SJCRH30 (cell line): ENCODE data around the gene SSH2. TPM values are rescaled to one million over a fixed set of nuclear protein-coding genes. Genes with fewer than 3 reads are reported as not detected.

Source experiments
- DNase-seq, 2 experiments: peaks; one replicate each; pipeline ENCODE4 v3.0.0-alpha.2; 2015 to 2020
- H3K27ac ChIP-seq: fragments of 250-450 bp; sonication (Bioruptor Pico); 2 replicates; pipeline ENCODE4 v1.5.1; 2020; ENCODE audit warnings: mild to moderate bottlenecking, moderate library complexity
- H3K27me3 ChIP-seq: fragments of 250-450 bp; sonication (Bioruptor Pico); 2 replicates; pipeline ENCODE4 v1.5.1; 2020; ENCODE audit warnings: mild to moderate bottlenecking, moderate library complexity
- H3K36me3 ChIP-seq: fragments of 250-450 bp; sonication (Bioruptor Pico); 2 replicates; pipeline ENCODE4 v1.5.1; 2020; ENCODE audit warnings: mild to moderate bottlenecking, moderate library complexity
- H3K4me1 ChIP-seq: fragments of 250-450 bp; sonication (Bioruptor Pico); 2 replicates; pipeline ENCODE4 v1.5.1; 2020; ENCODE audit warnings: mild to moderate bottlenecking, moderate library complexity
- H3K4me3 ChIP-seq: fragments of 250-450 bp; sonication (Bioruptor Pico); 2 replicates; pipeline ENCODE4 v1.5.1; 2020; ENCODE audit warnings: mild to moderate bottlenecking, moderate library complexity
- H3K9me3 ChIP-seq: fragments of 250-450 bp; sonication (Bioruptor Pico); replicated peaks from 2 replicates; pipeline ENCODE4 v1.5.1; 2020; ENCODE audit warnings: mild to moderate bottlenecking, moderate library complexity
- total RNA-seq: library from RNA; depleted of rRNA; stranded (reverse); fragments of >200 nt; shearing (Covaris generic); gene quantifications from 2 replicates; pipeline ENCODE4 v1.2.3, GENCODE V29; 2014

Gene SSH2
- total RNA-seq, 1 experiment from 2014 or later, result 34.8 TPM

DNA sequence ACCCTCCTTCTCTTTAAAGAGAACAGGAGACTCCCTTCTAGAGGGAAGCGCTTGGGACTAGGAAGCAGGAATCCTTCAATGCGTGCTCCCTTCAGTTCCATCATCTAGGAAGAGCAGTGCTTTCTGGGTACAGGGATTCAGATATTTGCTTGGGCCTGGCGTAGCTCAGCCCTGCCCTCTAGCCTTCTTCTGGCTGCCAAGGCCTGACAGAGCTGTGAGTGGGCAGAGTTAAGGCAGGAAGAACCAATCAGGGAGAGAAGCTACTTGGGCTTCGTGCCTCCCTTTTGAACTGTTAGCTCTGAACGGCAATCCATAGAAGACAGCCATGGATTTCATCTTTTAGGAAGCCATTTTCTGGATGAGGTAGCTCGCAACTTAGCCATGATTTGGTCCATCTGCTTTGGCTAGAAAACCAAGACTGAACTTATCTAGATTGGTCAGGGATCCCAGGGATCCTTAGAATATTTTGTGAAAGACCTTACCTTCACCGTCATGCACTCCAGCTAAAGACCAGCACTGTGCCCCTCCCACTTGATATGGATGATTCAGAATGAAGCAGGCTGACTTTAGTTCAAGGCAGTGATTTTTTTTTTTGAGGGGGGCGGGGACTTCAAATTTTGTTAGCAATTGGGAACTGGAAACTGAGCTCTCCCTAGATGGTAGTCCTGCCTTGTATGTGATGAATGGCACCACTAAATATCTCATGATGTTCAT lies 304.8 kb downstream of the SSH2 start:
- Histone ChIP-seq H3K4me1 (peaks cover 21% of the 10 kb centered on the region), H3K27me3 (no peaks in the 10 kb centered on the region), H3K9me3 (no peaks in the 10 kb centered on the region), H3K27ac (no peak overlapping the region), H3K36me3 (no peaks in the 10 kb centered on the region), H3K4me3 (no peak overlapping the region)
- no peak for DNase-seq

DNA sequence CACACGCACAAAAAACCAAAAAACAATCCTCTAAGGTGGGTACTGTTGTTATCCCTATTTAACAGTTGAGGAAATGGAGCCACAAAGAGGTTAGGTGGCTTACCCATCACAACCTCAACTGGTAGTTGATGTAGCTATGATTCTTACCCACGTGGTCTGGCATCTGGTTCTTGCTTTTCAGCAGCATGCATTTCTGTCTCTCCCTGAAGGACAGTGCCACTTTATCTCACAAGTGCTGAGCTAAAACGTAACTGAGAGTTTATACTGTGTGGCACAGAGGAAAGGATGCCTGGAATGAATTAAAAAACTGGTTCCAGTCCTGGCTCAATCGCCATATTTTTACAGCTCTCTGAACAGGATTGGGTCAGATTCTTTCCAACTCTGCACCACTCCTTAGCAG lies 305.4 kb downstream of the SSH2 start:
- Histone ChIP-seq H3K36me3 (no peaks in the 10 kb centered on the region), H3K27me3 (no peaks in the 10 kb centered on the region), H3K27ac (no peak overlapping the region), H3K4me1 (peaks cover 27% of the 10 kb centered on the region), H3K4me3 (no peak overlapping the region), H3K9me3 (no peaks in the 10 kb centered on the region)
- no peak for DNase-seq

DNA sequence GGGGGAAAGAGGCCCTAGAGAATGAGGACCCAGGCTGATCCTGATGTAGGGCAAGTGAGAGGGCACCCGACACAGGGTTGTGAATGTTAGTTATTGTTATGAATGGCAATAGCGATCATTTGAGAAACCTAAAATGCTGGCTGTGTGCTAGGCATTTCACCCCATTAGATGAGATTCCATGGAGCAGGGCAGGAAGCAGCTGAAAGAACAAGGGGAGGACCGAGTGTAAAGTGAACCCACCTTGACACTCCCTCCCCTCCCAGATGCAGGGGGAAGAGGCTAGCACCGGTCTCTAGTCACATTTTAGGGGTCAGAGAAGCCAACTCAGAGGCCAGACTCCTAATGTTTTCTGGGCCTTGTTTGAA lies 306.8 kb downstream of the SSH2 start:
- peaks cover 29% of the 10 kb centered on the region for H3K4me1 ChIP-seq
- H3K4me3 ChIP-seq, result peak overlapping the region; percentile 84
- peak overlapping the region; percentile 76 for H3K27ac ChIP-seq
- no peaks in the 10 kb centered on the region for H3K36me3 ChIP-seq
- no peak for DNase-seq
- H3K27me3 ChIP-seq, result no peaks in the 10 kb centered on the region
- H3K9me3 ChIP-seq, result no peaks in the 10 kb centered on the region

DNA sequence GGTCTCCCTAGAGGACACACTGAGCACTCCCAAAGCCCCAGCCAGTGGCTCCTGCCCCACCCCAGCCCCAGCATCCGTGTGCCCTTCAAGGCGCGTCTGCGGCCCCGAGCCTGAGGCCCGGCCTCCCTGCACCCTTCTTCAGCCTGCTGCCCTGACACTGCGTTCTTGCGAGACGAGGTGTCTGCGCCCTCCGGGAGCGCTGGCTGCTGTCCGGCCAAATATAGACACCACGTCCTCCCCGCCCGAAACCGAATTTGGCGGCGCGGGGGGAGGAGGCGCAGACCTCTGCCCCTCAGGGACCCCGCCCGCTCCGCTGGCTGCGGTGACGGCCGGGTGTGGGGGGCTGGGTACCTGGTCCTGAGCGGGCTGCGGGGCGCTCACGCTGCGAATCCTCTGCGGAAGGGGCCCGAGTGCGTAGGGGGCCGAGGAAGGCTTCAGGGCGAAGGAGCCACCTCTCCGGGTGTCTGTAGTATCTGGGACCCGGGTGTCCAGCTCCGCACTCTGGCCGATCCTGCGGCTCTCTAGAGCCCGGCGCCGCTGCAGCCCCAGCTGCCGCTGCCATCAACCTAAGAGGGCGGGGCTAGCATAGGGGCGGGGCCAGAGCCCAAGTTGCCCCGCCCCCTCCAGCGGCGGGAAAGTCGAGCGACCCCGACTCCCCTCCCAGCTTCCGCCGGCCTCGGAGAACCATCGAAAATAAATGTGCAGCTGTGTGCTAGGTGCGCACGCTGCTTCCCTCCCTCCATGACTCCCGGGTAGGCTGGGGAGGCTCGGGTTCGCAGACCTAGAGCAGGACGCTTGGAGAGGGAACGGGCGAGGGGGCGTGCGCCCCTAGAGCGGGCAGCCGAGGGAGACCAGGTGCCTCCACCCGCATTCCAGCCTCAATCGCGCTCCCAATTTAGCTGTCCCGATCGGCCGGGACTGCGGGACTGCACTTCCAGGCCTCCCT lies 307.4 kb downstream of the SSH2 start, which contains the start of gene CORO6:
Gene CORO6 (minus strand): TSS at position 576 of the 946 bp plus-strand sequence. CDS start 1,491 bp downstream, outside the sequence.
- Histone ChIP-seq H3K36me3 (no peaks in the 10 kb centered on the region; the same call in 1 of the 2 replicates), H3K4me1 (peaks cover 29% of the 10 kb centered on the region), H3K4me3 (peak within 1 kb of the TSS; percentile 84), H3K27me3 (no peaks in the 10 kb centered on the region), H3K9me3 (no peaks in the 10 kb centered on the region), H3K27ac (peak within 1 kb of the TSS; percentile 76)
- peak; percentile 83 to 93 for DNase-seq

DNA sequence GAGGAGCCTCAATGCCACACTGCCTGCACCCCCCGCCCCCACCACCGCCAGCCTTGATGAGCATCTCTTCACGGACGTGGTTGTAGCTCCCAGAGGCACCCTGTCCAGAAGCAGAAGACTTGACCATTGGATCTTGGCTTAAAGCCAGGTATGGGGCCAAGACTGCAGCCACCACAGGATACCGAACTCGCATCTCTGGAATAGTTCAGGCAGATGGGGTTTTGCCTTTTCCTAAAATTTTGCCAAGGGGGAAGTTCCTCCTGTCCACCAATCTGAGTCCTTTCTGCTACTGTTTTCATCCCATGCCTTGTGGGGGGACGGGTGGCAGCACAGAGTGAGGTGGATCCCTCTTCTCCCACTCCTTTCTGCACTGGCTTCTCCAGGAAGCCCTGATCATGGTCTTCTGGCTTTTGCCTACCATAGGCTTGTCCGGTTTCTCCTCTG lies 308.3 kb downstream of the SSH2 start:
- Histone ChIP-seq H3K27ac (peak overlapping the region; percentile 76; the same call in 1 of the 2 replicates), H3K36me3 (peaks cover under 1% of the 10 kb centered on the region), H3K27me3 (no peaks in the 10 kb centered on the region), H3K4me3 (peak overlapping the region; percentile 84), H3K4me1 (peaks cover 29% of the 10 kb centered on the region), H3K9me3 (no peaks in the 10 kb centered on the region)
- peak; percentile 49 to 56 for DNase-seq

DNA sequence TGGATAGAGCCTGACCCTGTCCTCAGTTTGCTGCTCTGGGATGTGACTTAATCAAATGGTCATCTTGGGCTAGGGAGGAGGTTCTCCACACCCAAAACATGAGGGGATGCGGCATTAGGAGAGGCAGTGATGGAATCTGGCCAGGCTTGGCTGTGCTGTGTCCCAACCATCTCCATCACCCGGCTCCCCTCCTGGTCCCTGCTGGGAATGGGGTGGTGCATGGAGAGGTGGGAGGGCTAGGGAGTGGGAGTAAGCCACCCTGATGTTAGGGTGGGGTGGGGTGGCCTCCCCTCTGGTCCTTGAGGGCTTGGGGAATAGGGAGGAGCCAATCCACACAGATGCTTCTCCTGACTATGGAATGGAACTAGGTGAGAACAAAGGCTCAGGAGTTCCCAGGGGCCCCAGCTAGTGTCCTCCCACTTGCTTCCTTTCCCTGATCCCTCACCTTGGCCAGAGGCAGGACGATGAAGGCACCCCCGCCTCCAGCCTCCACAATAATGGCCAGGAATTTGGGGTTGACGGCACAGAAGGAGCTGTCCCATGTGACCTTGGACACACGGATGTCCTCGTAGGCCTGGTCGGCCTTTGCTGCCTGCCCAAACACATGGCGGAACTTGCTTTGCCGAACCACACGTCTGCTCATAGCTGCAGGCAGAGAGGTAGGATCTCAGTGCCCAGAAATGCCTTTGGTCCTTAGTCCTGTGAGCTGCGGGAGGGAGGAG lies 309.1 kb downstream of the SSH2 start:
- no peaks in the 10 kb centered on the region for H3K9me3 ChIP-seq
- H3K4me1 ChIP-seq, result peaks cover 29% of the 10 kb centered on the region
- H3K27ac ChIP-seq, result no peak overlapping the region
- H3K4me3 ChIP-seq, result peak overlapping the region; percentile 84; the same call in 1 of the 2 replicates
- H3K36me3 ChIP-seq, result peaks cover 8% of the 10 kb centered on the region
- no peak for DNase-seq
- H3K27me3 ChIP-seq, result no peaks in the 10 kb centered on the region

DNA sequence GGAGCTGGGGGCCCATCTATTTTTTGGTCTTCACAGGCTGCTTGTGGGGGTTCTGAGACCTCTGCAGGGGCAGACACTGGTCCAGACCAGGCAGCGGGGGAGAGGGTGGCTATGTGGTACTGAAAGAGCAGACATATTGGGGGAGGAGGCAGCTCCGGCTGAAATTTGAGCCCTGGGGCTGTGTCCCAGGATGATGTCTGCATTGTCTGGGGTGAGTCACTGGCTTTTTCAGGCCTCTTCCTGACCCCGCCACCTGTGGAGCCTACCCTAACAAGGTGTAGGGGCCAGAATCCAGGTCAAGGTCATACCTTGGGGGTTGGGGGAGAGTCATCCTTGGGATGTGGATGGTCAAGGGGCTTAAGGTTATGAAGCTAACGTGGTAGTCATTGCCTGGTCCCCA lies 309.8 kb downstream of the SSH2 start:
- H3K27me3 ChIP-seq, result no peaks in the 10 kb centered on the region
- peak in 1 of 2 experiments; percentile 49 for DNase-seq
- H3K27ac ChIP-seq, result no peak overlapping the region
- no peak overlapping the region for H3K4me3 ChIP-seq
- H3K36me3 ChIP-seq, result peaks cover 12% of the 10 kb centered on the region
- H3K4me1 ChIP-seq, result peaks cover 29% of the 10 kb centered on the region
- no peaks in the 10 kb centered on the region for H3K9me3 ChIP-seq

DNA sequence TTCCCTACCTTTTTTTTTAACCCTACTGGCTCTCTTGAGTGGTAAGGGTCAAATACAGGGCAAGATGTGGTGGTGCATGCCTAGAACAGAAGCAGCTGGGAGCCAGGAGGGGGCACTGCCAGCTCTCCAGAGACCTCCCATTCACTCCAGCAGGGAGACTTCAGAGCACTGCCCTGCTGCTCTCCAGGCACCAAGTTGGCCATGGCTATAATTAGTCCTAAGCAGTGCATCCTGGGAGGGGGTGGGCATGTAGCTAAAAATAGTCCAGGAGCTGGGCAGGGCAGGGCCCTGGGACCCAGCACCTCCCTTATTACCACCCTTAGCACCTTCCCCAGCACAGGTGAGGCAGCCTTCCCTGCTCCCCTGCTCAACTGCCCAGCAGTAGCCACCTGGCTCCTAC lies 310.8 kb downstream of the SSH2 start:
- H3K36me3 ChIP-seq, result peaks cover 22% of the 10 kb centered on the region
- no peak overlapping the region for H3K4me3 ChIP-seq
- DNase-seq, result no peak
- H3K4me1 ChIP-seq, result peaks cover 29% of the 10 kb centered on the region
- no peak overlapping the region for H3K27ac ChIP-seq
- no peaks in the 10 kb centered on the region for H3K9me3 ChIP-seq
- no peaks in the 10 kb centered on the region for H3K27me3 ChIP-seq

DNA sequence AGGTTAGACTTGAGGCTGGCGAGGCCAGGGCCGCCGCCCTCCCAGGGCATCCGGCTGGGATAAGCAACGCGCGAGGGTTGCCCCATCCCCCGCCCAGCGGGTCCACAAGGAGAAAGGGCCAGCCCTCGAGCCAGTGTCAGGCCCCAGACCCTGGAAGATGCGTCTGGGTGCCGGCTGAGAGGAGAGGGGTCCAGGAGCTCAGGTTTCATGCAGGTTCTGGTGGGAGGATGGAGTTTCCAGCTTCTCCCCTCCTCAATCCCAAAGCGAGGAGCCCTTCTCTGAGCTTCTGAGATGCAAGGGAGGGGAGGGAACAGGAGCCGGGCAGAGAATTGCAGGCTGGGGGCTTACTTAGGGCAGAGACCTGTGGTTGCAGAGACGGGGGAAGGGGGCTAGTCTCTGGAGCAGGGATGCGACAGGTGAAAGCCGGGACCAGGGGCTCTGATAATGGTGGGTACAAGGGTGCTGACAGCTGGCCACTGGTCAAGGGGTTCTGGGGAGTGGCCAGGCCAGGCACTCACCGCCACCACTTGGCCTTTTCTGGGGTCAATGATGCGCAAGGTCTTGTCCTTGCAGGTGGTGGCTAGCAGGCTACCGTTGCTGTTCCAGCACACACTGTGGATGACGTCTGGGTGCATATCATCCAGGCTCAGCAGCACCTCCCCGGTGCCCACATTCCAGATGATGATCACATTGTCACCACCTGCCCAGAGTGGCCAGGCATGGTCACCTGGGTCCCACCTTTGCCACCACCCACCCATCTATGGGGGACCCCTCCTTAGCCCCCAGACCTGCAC lies 311.6 kb downstream of the SSH2 start:
- Histone ChIP-seq H3K9me3 (no peaks in the 10 kb centered on the region), H3K4me3 (no peak overlapping the region), H3K36me3 (peaks cover 26% of the 10 kb centered on the region), H3K4me1 (peaks cover 26% of the 10 kb centered on the region), H3K27me3 (no peaks in the 10 kb centered on the region), H3K27ac (no peak overlapping the region)
- DNase-seq, result no peak

DNA sequence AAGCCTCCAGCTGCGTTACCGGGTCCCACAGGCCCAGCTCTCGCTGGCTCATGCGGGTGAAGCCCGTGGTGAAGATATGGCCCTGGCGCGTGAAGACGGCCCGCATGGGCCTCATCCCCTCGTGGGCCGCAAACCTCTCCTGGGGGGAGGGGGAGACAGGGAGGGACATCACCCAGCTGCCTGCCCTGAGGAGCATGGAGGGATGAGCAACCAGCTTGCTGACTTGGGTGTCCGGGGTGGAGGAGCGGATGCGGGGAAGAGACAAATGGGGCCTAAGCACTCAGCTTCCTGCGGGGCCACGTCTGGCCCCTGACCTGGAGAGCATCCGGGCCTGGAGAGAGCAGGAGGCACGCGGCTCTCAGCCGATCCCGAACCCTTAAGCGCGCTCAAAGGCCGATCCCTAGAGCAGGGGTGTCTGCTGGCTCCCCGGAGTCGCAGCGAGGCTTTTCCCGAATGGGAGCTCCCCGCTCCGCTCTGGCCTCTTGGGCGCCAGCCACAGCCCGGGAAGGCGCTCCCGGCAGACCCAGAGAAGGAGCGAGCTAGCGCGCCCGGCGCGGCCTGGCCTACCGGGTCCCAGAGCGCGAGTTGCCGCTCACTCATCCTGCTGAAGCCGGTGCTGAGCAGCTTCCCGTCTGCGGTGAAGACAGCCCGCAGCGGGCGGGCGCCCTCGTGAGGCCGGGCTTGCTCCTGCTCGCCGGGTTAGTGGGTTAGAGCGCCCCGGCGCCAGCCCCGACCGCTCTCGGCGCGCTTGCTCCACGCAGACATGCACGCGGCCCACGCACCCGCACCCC lies 312.4 kb downstream of the SSH2 start:
- H3K9me3 ChIP-seq, result 0 out of 2 replicates have a peak, but pooled peaks cover 2% of the 10 kb centered on the region
- H3K36me3 ChIP-seq, result peaks cover 26% of the 10 kb centered on the region
- no peaks in the 10 kb centered on the region for H3K27me3 ChIP-seq
- no peak for DNase-seq
- H3K27ac ChIP-seq, result no peak overlapping the region
- H3K4me1 ChIP-seq, result peaks cover 22% of the 10 kb centered on the region
- H3K4me3 ChIP-seq, result no peak overlapping the region

DNA sequence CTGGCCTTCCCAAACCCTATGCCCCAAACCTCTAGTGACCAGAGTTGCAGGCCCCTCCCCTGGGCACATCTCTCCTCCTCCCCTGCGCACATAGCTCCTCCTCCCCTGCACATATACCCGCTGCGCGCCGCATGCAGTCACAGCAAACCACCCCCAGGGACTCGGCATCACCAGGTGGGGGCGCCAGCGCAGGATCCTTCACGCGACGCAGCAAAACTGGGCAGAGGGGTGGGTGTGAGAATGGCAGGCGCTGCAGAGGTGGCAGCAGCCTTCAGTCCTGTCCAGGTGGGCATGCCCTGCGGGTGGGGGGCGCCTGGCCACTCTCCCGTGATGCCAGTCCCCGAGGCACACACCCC lies 312.9 kb downstream of the SSH2 start:
- DNase-seq, result no peak
- Histone ChIP-seq H3K27me3 (no peaks in the 10 kb centered on the region), H3K4me3 (no peak overlapping the region), H3K4me1 (peaks cover 22% of the 10 kb centered on the region), H3K27ac (no peak overlapping the region), H3K9me3 (0 out of 2 replicates have a peak, but pooled peaks cover 3% of the 10 kb centered on the region), H3K36me3 (peaks cover 26% of the 10 kb centered on the region)

DNA sequence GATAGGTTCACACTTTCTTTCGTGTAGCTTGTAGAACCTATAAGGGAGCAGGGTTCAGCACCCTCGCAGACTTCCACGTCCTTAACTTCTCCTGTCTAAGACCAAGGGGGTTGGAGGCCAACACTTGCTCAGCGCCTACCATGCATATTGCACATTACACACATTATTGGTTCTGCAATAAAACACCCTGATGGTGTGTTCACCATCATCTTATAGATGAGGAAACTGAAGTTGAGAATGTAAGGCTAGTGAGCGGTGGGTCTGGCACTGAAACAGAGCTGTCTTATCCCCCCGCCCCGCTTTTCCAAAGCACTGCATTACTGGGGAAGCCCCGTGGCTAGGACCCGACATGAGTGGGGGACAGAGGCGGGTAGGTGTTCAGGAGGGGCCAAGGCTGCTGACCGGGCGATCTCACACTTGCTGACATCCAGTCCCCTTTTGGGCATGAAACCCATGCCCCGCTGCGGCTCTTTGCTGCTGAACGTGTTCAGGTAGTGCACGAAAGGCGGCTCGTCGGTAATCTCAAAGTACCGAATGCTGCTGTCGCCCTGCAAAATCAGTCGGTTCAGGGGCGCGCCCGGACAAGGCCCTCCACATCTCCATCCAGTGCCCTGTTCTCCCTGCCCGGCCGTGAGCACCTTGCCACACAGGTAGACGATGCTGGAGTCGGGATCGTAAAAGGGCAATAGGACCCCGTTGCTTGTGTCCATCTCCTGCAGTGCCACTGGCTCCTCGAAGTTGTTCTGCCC lies 313.6 kb downstream of the SSH2 start:
- Histone ChIP-seq H3K36me3 (peaks cover 26% of the 10 kb centered on the region), H3K27me3 (no peaks in the 10 kb centered on the region), H3K27ac (no peak overlapping the region), H3K4me3 (no peak overlapping the region), H3K9me3 (0 out of 2 replicates have a peak, but pooled peaks cover 3% of the 10 kb centered on the region), H3K4me1 (peaks cover 19% of the 10 kb centered on the region)
- no peak for DNase-seq
